Dendritic cell treated with granulocyte-macrophage colony-stimulating factor and Interleukin-4, amounts not matched to agents 40 ng/mL and 50 ng/mL, for 4 days (primary cell): ENCODE measurements around the gene RBSN.

Source experiments
- H3K27ac Mint-ChIP-seq: one replicate; pipeline ENCODE4 v1.8.0; 2022; ENCODE audit warnings: mild to moderate bottlenecking, mixed read lengths
- H3K27me3 Mint-ChIP-seq: one replicate; pipeline ENCODE4 v1.8.0; 2022; ENCODE audit warnings: mild to moderate bottlenecking, mixed read lengths
- H3K36me3 Mint-ChIP-seq: one replicate; pipeline ENCODE4 v1.8.0; 2022; ENCODE audit warnings: low read depth, mixed read lengths
- H3K4me1 Mint-ChIP-seq: one replicate; pipeline ENCODE4 v1.8.0; 2022; ENCODE audit warnings: low read depth, mixed read lengths
- H3K4me3 Mint-ChIP-seq: one replicate; pipeline ENCODE4 v1.8.0; 2022; ENCODE audit warnings: mild to moderate bottlenecking, moderate library complexity, mixed read lengths
- H3K9me3 Mint-ChIP-seq: one replicate; pipeline ENCODE4 v1.8.0; 2022; ENCODE audit warnings: mixed read lengths
- intact Hi-C: fragments of 100-400 bp; cut with micrococcal nuclease; formaldehyde crosslinking; loops from one replicate; pipeline ENCODE4 v1.15.0; 2022

RBSN gene

DNA sequence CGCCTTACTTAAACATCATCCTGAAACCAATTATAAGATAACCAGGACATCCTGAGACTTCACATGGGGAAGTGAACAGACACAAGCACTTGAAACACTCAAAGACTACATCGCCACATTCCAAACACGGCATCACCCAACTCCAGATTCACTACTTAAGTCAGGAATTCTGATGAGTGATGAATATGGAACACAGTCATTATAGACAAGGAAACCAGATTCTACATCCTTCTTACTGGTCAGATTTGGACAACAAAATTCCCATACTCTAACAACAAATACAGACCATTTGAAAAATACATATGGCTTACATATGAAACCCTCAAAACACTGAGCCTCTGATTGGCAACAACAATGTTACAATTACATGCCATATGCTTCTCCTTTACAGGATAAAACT, 13.1 kb upstream of the RBSN start:
- no peaks in the 10 kb centered on the region for H3K9me3 Mint-ChIP-seq
- peaks cover 17% of the 10 kb centered on the region for H3K4me1 Mint-ChIP-seq
- intact Hi-C loops = no loop called here
- no peaks in the 10 kb centered on the region for H3K36me3 Mint-ChIP-seq
- no peak overlapping the region for H3K27ac Mint-ChIP-seq
- no peak overlapping the region for H3K4me3 Mint-ChIP-seq
- peaks cover 10% of the 10 kb centered on the region for H3K27me3 Mint-ChIP-seq

DNA sequence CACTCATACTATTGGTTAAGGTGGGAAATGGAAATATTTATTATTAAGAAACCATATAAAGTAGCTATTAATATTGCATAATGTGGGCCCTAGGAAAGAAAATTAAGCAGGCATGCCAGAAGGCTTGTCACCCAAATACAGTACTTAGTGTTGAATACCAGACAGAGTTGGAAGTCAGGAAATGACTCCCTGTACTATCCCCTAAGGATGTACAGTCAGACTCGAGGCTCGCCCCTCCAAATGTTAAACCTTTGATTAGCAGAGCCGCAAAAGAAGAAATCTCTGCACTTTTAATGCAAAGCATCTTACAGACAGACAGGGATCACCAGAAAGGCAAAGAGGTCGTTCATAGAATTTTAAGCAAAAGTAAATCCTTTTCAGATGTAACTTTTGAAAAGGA, 11.3 kb upstream of the RBSN start:
- Mint-ChIP-seq H3K36me3 (no peaks in the 10 kb centered on the region), H3K4me3 (no peak overlapping the region), H3K9me3 (no peaks in the 10 kb centered on the region), H3K27ac (no peak overlapping the region), H3K4me1 (peaks cover 17% of the 10 kb centered on the region), H3K27me3 (peaks cover 10% of the 10 kb centered on the region)
- intact Hi-C loops = no loop called here

DNA sequence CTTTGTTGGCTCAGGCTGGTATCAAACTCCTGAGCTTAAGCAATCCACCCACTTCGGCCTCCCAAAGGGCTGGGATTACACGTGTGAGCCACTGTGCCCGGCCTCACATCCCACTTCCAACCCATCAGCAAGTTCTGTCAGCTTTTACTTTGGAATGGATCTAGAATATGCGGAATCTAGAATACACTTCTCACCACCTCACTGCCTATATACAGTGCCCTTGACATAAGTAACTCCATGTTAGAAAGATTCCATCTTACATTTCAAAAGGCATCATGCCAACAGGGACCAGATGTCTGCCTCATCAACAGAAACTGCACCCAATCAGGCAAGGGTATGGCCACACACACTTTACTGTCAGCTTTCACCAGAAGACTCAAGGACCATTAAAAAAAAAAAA, 9.9 kb upstream of the RBSN start:
- Mint-ChIP-seq H3K36me3 (no peaks in the 10 kb centered on the region), H3K27me3 (peaks cover 10% of the 10 kb centered on the region), H3K9me3 (no peaks in the 10 kb centered on the region), H3K4me1 (peaks cover 17% of the 10 kb centered on the region), H3K27ac (no peak overlapping the region), H3K4me3 (no peak overlapping the region)
- intact Hi-C loops = no loop called here

DNA sequence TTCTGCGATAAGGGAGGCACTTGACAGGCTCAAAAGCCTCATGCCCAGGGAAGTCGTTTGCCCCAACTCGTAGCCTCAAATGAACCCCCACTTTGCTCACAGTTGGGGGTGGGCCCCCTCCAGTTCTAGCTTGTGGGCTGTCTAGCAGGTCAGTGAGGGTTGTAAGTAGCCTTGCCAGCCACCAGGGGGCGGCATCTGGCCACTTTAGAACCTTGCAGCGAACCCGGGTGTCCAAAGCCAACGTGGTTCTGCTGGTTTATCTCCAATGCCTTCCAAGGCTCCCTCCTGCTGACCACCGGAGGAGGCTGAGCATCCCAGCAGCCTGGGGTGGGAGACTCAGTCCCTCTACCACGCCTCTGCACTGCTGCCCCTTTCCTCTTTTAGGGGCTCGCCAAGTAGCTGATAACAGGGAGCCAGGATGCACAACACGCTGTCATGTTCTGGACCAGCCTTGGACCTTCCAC, 9.2 kb upstream of the RBSN start:
- intact Hi-C loops = no loop called here
- Mint-ChIP-seq H3K4me3 (no peak overlapping the region), H3K27ac (no peak overlapping the region), H3K9me3 (no peaks in the 10 kb centered on the region), H3K4me1 (peaks cover 19% of the 10 kb centered on the region), H3K27me3 (peaks cover 10% of the 10 kb centered on the region), H3K36me3 (no peaks in the 10 kb centered on the region)

DNA sequence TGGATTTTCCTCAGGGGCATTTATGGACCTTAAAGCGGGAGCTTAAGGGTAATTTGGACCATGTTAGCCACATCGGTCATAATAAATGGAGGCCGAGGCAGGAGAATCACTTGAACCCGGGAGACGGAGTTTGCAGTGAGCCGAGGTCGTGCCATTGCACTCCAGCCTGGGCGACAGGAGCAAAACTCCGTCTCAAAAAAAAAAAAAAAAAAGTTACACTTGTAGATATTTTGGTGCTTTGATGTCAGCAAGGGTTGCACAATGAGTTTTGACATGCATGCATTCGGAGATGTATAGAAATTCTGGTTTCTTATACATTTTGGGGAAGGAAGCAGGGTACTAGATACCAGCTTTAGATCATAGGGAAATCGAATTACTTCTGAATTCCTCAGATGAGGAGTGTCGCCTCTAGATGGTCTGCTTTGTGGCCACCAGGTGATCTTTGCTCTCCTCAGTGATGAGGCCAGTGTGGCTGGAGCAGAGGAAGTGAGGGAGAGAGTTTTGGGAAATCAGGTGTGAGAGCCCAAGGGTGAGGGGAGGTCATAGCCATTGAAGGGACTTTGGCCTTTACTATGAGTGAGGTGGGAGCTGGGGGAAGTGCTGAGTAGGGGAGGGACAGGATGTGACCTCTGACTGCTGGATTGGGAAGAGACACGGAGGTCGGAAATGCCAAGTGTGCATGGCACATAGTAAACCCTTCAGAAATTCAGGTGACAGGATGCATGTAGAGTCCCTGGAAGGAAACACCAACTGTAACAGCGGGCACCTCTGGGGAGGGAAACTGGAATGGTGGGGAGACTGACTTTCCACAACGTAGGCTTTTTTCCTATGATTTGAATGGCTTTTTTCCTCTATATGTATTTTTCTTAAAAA, 8.4 kb upstream of the RBSN start:
- Mint-ChIP-seq H3K4me1 (peaks cover 27% of the 10 kb centered on the region), H3K36me3 (no peaks in the 10 kb centered on the region), H3K27ac (no peak overlapping the region), H3K4me3 (no peak overlapping the region), H3K27me3 (peaks cover 10% of the 10 kb centered on the region), H3K9me3 (no peaks in the 10 kb centered on the region)
- intact Hi-C loops = no loop called here

DNA sequence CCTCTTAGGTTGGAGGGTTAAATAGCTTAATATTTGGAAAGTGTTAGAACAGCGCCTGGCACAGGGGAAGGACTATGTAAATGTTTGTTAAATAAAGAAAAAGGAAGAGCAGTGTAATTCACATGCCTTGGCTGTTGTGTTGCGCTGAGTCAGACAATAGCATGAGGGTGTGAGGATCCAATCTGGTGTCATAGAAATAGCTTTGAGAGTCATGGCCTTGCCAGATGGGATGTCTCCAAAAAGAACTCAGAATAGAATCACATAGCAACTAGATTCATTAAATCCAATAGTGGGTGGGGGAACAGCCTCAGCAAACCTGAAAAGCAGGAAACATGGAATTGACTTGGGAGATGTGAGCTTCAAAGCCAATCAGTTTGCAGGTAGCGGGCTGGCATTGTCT, 3.9 kb upstream of the RBSN start:
- intact Hi-C loops = no loop called here
- no peaks in the 10 kb centered on the region for H3K27me3 Mint-ChIP-seq
- H3K36me3 Mint-ChIP-seq = peaks cover 12% of the 10 kb centered on the region
- H3K27ac Mint-ChIP-seq = peak overlapping the region; percentile 69
- no peak overlapping the region for H3K4me3 Mint-ChIP-seq
- peaks cover 44% of the 10 kb centered on the region for H3K4me1 Mint-ChIP-seq
- no peaks in the 10 kb centered on the region for H3K9me3 Mint-ChIP-seq

DNA sequence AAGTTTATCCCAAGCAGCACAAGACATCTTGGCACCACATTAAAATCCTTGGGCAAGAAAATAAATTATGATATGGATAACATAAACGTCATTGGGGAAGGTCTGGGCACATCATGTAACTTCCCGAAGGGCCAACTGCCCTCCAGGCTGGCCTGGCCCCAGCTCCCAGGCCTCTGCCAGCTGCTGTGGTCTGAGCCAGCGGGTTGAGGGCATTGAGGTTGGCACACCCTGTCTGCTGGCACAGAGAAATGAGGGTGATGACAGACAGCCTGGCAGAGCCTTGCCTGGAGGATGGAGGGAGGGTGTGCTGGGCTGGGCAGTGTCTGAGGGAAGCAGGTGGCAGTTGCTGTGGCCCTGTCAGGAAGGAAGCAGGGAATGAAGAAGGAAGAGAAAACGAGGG, 3.3 kb upstream of the RBSN start:
- Mint-ChIP-seq H3K4me1 (peaks cover 41% of the 10 kb centered on the region), H3K27me3 (no peaks in the 10 kb centered on the region), H3K9me3 (no peaks in the 10 kb centered on the region), H3K36me3 (peaks cover 12% of the 10 kb centered on the region), H3K4me3 (no peak overlapping the region), H3K27ac (peak overlapping the region; percentile 69)
- intact Hi-C loops = no loop called here

DNA sequence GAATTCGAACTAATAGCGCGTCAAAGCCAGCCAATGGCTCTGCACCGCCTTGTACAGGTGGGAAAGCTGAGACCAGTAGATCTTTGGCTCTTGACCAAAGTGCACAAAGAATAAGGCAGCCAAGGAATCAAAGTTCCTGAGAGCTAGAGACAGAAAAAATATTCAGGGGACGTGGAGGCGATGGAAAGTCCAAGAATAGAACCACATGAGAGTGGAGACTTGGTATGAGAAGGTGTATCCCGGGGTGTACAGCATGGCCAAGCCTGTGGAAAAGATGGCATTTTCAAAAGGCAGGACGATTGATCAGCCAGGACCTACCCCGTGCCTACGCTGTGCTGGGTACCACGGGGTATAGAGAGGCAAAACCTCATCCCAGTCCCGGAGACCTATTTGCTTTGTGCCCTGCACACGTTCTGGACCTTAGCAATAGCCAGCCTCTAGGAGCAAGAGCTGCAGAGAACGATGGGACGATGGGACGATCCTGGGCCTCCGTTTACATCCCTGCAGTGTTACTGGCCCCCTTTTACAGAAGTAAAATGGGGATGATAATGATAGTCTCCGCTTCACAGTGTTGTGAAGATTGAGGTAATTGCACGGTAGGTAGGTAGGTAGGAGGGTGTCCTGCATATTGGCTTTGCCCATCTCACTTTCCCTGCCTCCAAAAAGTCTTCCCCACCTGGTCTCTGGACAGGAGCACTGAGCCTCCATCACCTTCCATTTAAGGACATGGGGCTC, 583 bp upstream of the RBSN start:
- peaks cover 26% of the 10 kb centered on the region for H3K36me3 Mint-ChIP-seq
- no peaks in the 10 kb centered on the region for H3K27me3 Mint-ChIP-seq
- no peaks in the 10 kb centered on the region for H3K9me3 Mint-ChIP-seq
- H3K4me1 Mint-ChIP-seq = peaks cover 49% of the 10 kb centered on the region
- intact Hi-C loops = loop anchor here (2.0 to 5.0 kb wide), 2 partner anchors 35 to 108 kb away; partner anchors contain the start of genes CAPN7 and MRPS25
- H3K27ac Mint-ChIP-seq = peak overlapping the region; percentile 95
- peak overlapping the region; percentile 88 for H3K4me3 Mint-ChIP-seq

DNA sequence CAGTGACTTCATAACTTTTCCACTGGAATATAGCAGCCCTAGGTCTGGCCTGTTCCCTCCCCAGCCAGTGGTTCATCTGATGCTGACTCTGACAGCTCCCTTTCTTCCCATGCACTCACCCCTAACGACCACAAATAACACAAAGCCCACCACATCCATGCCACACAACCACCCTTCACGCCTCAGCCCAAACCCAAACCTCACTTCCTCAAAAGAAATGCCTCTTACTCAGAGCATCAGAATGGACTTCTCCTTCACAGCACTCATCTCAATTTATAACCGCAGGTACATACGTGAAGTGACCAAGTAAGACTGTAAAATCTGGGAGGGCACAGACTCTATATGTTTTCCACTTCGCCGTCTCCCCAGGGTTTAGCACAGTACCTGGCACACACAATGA, 1.1 kb downstream of the RBSN start:
- Mint-ChIP-seq H3K4me3 (peak overlapping the region; percentile 88), H3K4me1 (peaks cover 45% of the 10 kb centered on the region), H3K27me3 (no peaks in the 10 kb centered on the region), H3K27ac (peak overlapping the region; percentile 95), H3K36me3 (peaks cover 43% of the 10 kb centered on the region), H3K9me3 (no peaks in the 10 kb centered on the region)
- intact Hi-C loops = loop anchor here (2.0 to 5.0 kb wide), 2 partner anchors 33 to 109 kb away; partner anchors contain the start of genes CAPN7 and MRPS25

DNA sequence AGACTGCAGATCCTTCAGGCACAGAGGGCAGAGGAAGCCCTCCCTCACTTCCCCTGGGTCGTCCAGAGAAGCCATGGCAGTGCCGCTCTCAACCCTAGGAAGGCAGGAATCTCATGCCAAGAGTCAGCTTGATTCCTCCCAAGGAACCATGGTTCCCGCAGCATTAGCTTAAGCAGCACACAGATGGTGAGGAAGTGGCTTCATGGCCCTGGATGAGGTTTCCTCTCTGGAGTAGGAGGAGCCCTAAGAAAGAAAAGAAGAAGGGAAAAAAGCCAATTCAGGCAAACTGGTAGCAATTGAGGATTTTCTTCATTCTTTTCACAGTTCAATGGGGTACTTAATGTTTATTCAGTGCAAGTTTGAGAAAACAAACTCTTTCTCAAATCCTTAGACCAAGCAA, 2.9 kb downstream of the RBSN start:
- H3K27me3 Mint-ChIP-seq = no peaks in the 10 kb centered on the region
- no peak overlapping the region for H3K4me3 Mint-ChIP-seq
- H3K9me3 Mint-ChIP-seq = no peaks in the 10 kb centered on the region
- intact Hi-C loops = loop anchor here (5.0 kb wide), 1 partner anchor 111 kb away; the partner anchor contains the start of gene CAPN7
- peak overlapping the region; percentile 40 for H3K27ac Mint-ChIP-seq
- peaks cover 56% of the 10 kb centered on the region for H3K36me3 Mint-ChIP-seq
- peaks cover 30% of the 10 kb centered on the region for H3K4me1 Mint-ChIP-seq

DNA sequence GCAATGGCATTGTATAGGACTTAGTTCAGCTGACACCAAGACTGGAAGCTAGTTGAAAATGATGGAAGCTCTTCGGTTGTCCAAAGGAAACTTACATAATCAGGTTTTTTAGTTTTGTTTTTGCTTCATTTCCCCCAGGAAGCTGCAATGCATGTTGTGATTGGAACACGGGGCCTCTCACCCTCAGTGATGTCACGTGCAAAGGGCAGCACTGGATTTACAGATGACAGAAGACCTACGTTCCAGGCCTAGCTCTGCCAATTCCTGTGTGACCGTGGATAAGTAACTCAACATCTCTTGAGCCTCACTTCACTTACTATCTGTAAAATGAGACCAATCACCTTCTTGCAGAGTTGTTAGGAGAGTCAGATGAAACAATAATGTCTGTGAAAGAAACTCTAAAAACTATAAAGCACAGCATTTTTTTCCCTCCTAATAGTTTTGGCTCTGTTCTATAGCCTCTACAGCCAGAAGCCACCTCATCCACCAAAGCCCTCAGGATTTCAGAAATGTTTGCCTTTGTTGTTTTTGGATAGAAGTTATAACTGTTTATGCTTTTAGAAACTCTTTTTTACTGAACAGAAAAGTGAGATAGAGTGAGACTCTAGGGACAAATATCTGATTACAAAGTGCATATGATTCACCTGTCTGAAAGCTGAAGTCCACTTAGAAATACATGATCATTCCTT, 4.6 kb downstream of the RBSN start:
- intact Hi-C loops = no loop called here
- no peak overlapping the region for H3K4me3 Mint-ChIP-seq
- no peaks in the 10 kb centered on the region for H3K27me3 Mint-ChIP-seq
- no peaks in the 10 kb centered on the region for H3K9me3 Mint-ChIP-seq
- H3K27ac Mint-ChIP-seq = no peak overlapping the region
- H3K4me1 Mint-ChIP-seq = peaks cover 25% of the 10 kb centered on the region
- peaks cover 73% of the 10 kb centered on the region for H3K36me3 Mint-ChIP-seq

DNA sequence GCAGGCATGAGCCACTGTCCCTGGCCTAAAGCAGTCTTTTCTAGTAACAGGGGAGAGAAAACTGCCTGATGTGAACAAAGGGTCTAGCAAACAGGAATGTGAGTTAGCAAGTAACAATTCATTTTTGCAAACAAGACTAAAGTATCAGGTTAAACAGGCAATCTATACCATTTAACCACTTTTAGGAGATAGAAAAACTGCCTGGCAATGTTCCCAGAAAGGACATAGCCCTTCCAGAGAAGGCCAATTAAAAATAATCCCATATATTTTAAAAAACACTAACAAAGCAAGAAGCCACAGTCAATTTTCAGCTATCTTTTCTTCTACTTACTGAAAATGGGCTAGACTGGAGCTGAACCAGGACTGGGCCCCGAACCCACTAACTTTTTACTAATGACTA, 6.3 kb downstream of the RBSN start:
- intact Hi-C loops = no loop called here
- H3K27ac Mint-ChIP-seq = no peak overlapping the region
- no peak overlapping the region for H3K4me3 Mint-ChIP-seq
- no peaks in the 10 kb centered on the region for H3K27me3 Mint-ChIP-seq
- H3K9me3 Mint-ChIP-seq = no peaks in the 10 kb centered on the region
- peaks cover 11% of the 10 kb centered on the region for H3K4me1 Mint-ChIP-seq
- H3K36me3 Mint-ChIP-seq = peaks cover 70% of the 10 kb centered on the region

DNA sequence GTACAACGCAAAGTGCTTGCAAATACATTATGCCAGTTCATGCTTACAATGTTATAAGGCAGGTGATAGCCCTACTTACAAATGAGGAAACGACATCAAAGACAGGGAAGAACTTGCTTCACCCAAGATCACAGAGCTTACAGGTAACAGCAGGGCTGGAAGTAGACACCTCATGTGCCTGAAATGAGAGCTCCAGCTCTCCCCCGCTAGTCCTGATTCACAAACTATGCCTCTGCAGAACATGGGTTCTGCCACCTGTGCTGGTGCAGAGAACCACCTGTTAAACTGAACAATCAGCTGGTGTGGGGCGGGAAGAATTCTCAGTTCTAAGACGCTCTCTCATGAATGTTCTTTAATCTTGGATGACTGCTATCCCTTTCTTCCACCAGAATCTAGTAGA, 7.4 kb downstream of the RBSN start:
- H3K36me3 Mint-ChIP-seq = peaks cover 81% of the 10 kb centered on the region
- H3K4me1 Mint-ChIP-seq = peaks cover 9% of the 10 kb centered on the region
- no peaks in the 10 kb centered on the region for H3K9me3 Mint-ChIP-seq
- intact Hi-C loops = no loop called here
- H3K27ac Mint-ChIP-seq = no peak overlapping the region
- H3K27me3 Mint-ChIP-seq = no peaks in the 10 kb centered on the region
- H3K4me3 Mint-ChIP-seq = no peak overlapping the region

DNA sequence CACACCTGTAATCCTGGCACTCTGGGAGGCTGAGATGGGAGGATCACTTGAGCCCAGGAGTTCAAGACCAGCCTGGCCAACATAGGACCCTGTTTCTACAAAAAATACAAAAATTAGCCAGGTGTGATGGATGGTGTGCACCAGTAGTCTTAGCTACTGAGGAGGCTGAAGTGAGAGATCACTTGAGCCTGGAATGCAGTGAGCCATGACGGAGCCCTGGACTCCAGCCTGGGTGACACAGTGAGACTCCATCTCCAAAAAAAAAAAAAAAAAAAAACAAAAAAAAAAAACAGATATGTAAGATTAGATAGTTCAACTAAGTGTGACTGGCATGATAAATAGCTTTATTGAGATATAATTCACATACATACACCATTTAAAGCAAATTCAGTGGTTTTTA, 9.7 kb downstream of the RBSN start:
- Mint-ChIP-seq H3K4me3 (no peak overlapping the region), H3K27me3 (no peaks in the 10 kb centered on the region), H3K27ac (no peak overlapping the region), H3K4me1 (no peaks in the 10 kb centered on the region), H3K36me3 (peaks cover 88% of the 10 kb centered on the region), H3K9me3 (no peaks in the 10 kb centered on the region)
- intact Hi-C loops = no loop called here
